WERI-Rb-1 (cell line): ENCODE measurements around the gene NXF1.

Experiments
- DNase-seq: peaks from one replicate; pipeline ENCODE4 v3.0.0-alpha.2; 2020
- H3K27ac ChIP-seq: fragments of 250-450 bp; sonication (Bioruptor Pico); 2 replicates; pipeline ENCODE4 v1.5.1; 2020; ENCODE audit warnings: mild to moderate bottlenecking, moderate library complexity
- H3K27me3 ChIP-seq: fragments of 250-450 bp; sonication (Bioruptor Pico); 2 replicates; pipeline ENCODE4 v1.5.1; 2021; ENCODE audit warnings: mild to moderate bottlenecking, low read depth, moderate library complexity; ENCODE audit not compliant: insufficient read depth, severe bottlenecking
- H3K36me3 ChIP-seq: fragments of 250-450 bp; sonication (Bioruptor Pico); 2 replicates; pipeline ENCODE4 v1.5.1; 2020; ENCODE audit warnings: mild to moderate bottlenecking, moderate library complexity
- H3K4me3 ChIP-seq: 2 replicates; pipeline ENCODE4 v1.5.1; 2011; ENCODE audit warnings: low read depth, mild to moderate bottlenecking, control low read depth, low read length
- H3K9me3 ChIP-seq: fragments of 250-450 bp; sonication (Bioruptor Pico); 2 replicates; pipeline ENCODE4 v1.5.1; 2021; ENCODE audit warnings: mild to moderate bottlenecking, moderate library complexity; ENCODE audit not compliant: severe bottlenecking
- CTCF ChIP-seq: IDR thresholded peaks from 2 replicates; pipeline ENCODE4 v1.5.1; 2011; ENCODE audit warnings: low read depth, mild to moderate bottlenecking, control low read depth, inconsistent platforms, low read length

The NXF1 gene

GRCh38 chr11:62805076-62805892 lies at the start of gene NXF1:
NXF1 (minus strand) TSS chr11:62805440; CDS start chr11:62805356, 84 bp downstream.
- no peaks in the 10 kb centered on the region for H3K27me3 ChIP-seq
- H3K27ac ChIP-seq: peak within 1 kb of the TSS; percentile 82
- H3K4me3 ChIP-seq: peak within 1 kb of the TSS; percentile 75
- TF ChIP-seq CTCF: no peak
- no peaks in the 10 kb centered on the region for H3K9me3 ChIP-seq
- peaks cover 39% of the 10 kb centered on the region for H3K36me3 ChIP-seq
- DNase-seq: peak; percentile 95

GRCh38 chr11:62854013-62854824 lies 49.0 kb upstream of the NXF1 start:
- peak overlapping the region; percentile 92 for H3K27ac ChIP-seq
- H3K27me3 ChIP-seq: no peaks in the 10 kb centered on the region
- H3K9me3 ChIP-seq: no peaks in the 10 kb centered on the region
- DNase-seq: no peak
- no peak for TF ChIP-seq CTCF
- H3K4me3 ChIP-seq: peak overlapping the region; percentile 91
- peaks cover 49% of the 10 kb centered on the region for H3K36me3 ChIP-seq

- Histone ChIP-seq H3K9me3 (no peaks in the 10 kb centered on the region), H3K36me3 (peaks cover 49% of the 10 kb centered on the region), H3K27ac (peak overlapping the region; percentile 92), H3K4me3 (peak overlapping the region; percentile 91), H3K27me3 (no peaks in the 10 kb centered on the region)
- TF ChIP-seq CTCF: no peak
- DNase-seq: no peak
Observed at GRCh38 chr11:62853279-62853965, 48.2 kb upstream of the NXF1 start.

- Histone ChIP-seq H3K4me3 (no peak overlapping the region; the same call in 1 of the 2 replicates), H3K36me3 (peaks cover 46% of the 10 kb centered on the region), H3K27ac (no peak overlapping the region), H3K27me3 (no peaks in the 10 kb centered on the region), H3K9me3 (no peaks in the 10 kb centered on the region)
- no peak for DNase-seq
- no peak for TF ChIP-seq CTCF
Observed at GRCh38 chr11:62852523-62853188, 47.4 kb upstream of the NXF1 start.

- no peak for DNase-seq
- Histone ChIP-seq H3K27ac (peak overlapping the region; percentile 29; the same call in 1 of the 2 replicates), H3K9me3 (no peaks in the 10 kb centered on the region), H3K27me3 (no peaks in the 10 kb centered on the region), H3K36me3 (peaks cover 46% of the 10 kb centered on the region), H3K4me3 (no peak overlapping the region)
- no peak for TF ChIP-seq CTCF
Observed at GRCh38 chr11:62851807-62852522, 46.7 kb upstream of the NXF1 start.
